A549 treated with CORT108297 at 1 μM for 4 hours (cell line): Measurements from ENCODE around the gene PAGE5. TPM values are rescaled to one million over a fixed set of nuclear protein-coding genes. Genes with fewer than 3 reads are reported as not detected.

ENCODE experiments used
- total RNA-seq: library from RNA; stranded (reverse); fragments of 200-300 nt; extraction: Qiagen RNA extraction; gene quantifications from 5 replicates; pipeline ENCODE4 v1.2.3, GENCODE V29; 2022

PAGE5 gene, protein sequence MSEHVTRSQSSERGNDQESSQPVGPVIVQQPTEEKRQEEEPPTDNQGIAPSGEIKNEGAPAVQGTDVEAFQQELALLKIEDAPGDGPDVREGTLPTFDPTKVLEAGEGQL
- not detected in 5 replicates for total RNA-seq

DNA sequence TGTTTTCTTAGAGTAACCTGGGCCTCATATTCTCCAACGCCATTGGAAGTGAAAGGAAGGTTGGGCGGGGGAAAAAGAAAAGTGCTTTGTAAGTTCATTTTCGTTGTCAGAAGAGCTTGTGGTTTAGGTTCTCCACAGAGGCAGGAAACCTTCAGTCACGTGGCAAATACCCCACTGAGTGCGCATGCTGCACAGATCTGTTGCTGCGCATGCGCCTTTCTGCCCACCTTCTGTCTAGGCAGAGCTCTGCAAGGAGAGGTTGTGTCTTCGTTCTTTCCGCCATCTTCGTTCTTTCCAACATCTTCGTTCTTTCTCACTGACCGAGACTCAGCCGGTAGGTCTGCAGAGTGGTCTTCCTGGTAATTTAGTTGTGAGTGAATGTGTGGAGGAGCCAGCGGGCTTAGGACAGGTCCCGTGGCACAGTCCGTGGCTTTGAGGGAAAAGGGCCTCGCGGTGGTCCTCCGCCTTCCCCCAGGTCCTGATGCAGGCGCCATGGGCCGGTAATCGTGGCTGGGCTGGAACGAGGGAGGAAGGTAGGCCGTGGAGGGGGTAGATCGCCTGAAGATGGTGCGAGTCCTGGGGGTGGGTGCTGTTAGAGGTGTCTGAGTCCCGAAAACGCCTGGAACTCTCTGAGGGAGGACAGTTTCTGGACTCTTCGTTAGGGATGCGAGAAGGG is at the start of gene PAGE5:
Gene PAGE5 (plus strand): TSS at position 228 of the 676 bp plus-strand sequence. CDS start 1,037 bp downstream, outside the sequence.

DNA sequence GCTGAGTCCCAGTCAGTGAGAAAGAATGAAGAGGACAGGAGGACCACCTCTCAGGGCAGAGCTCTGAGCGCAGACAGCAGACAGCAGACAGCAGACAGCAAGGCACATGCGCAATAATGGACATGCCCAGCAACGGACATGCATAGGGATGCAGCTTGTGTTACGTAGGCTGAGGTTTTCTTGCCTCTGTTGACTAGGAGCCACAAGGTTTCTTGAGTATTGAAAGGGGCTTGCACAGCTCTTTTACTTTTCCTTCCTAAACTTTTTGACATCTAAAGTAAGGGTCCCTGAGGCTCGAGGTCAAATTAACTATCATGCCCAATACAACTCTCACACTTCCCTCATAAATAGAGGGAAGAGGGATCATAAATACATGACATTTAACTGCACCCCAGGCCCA is 44.7 kb downstream of the PAGE5 start, which contains the start of gene PAGE3:
Gene PAGE3 (minus strand): TSS at position 101 of the 400 bp plus-strand sequence. CDS start 1,013 bp downstream, outside the sequence.

Other genes with a start within 250 kb of the PAGE5 start
- gene PFKFB1, start 226.2 kb upstream of the PAGE5 start, total RNA-seq, result 0.06 to 0.14 TPM (median 0.10 TPM) in 5 replicates
- gene APEX2, start 220.0 kb upstream of the PAGE5 start, total RNA-seq, result 28.2 to 36.7 TPM (median 31.9 TPM) in 5 replicates
- not detected in 5 replicates for gene ALAS2, start 189.4 kb upstream of the PAGE5 start, total RNA-seq
- gene PAGE2B, start 145.3 kb upstream of the PAGE5 start, total RNA-seq, result not detected in 5 replicates
- not detected in 5 replicates for gene PAGE2, start 131.3 kb upstream of the PAGE5 start, total RNA-seq
- not detected in 5 replicates for gene PAGE3, start 44.6 kb downstream of the PAGE5 start, total RNA-seq
- gene MAGEH1, start 231.8 kb downstream of the PAGE5 start, total RNA-seq, result 6.9 to 7.5 TPM (median 6.9 TPM) in 5 replicates